Lower leg skin (tissue), 4 donors: Measurements from ENCODE around the gene ORAI1. TPM values are rescaled to one million over a fixed set of nuclear protein-coding genes. Genes with fewer than 3 reads are reported as not detected.
"Not testable (repeated sequence)": the region's sequence is repeated elsewhere in the genome, so short reads cannot be mapped to it uniquely, and the experiment has no call there.

Experiments
- DNase-seq, 2 donors: peaks; one replicate each; pipeline ENCODE4 v3.0.0-alpha.2; 2019; ENCODE audit warnings: low spot score in 2 of 2
- H3K4me3 ChIP-seq: fragments of 200-600 bp; sonication (generic); 2 replicates; pipeline ENCODE4 v1.5.1; 2017; ENCODE audit warnings: mild to moderate bottlenecking, low read depth; ENCODE audit not compliant: poor library complexity, severe bottlenecking
- POLR2A ChIP-seq, 2 donors: fragments of 450-650 bp; IDR thresholded peaks; one replicate each; pipeline ENCODE4 v1.6.1; 2016 to 2017; ENCODE audit warnings: antibody characterized with exemption in 2 of 2, mild to moderate bottlenecking in 1 of 2, moderate library complexity in 1 of 2
- WGBS, 2 donors: methylation state at CpG; one replicate each; pipeline ENCODE4 v1.1.5; 2018; 5-methylcytosine and 5-hydroxymethylcytosine counted together
- intact Hi-C: fragments of 100-400 bp; cut with DNase I; formaldehyde crosslinking; loops from one replicate; pipeline ENCODE4 v1.15.0; 2023; ENCODE audit warnings: low total_unique reads
- total RNA-seq, 4 donors: library from RNA; depleted of rRNA; stranded (reverse); fragments of >200 nt; gene quantifications; one replicate each; pipeline ENCODE4 v1.1.0, GENCODE V29; 2016
- TF ChIP-seq, protein P1 (sequence below), 3 donors: fragments of 450-650 bp; IDR thresholded peaks; one replicate each; pipeline ENCODE4 v1.5.1; 2016; ENCODE audit warnings: antibody characterized with exemption in 3 of 3, mild to moderate bottlenecking in 3 of 3, moderate library complexity in 2 of 3

The ORAI1 gene
- total RNA-seq, 4 donors from 2014 or later = 65.1 to 77.7 (median 69.6) TPM

DNA sequence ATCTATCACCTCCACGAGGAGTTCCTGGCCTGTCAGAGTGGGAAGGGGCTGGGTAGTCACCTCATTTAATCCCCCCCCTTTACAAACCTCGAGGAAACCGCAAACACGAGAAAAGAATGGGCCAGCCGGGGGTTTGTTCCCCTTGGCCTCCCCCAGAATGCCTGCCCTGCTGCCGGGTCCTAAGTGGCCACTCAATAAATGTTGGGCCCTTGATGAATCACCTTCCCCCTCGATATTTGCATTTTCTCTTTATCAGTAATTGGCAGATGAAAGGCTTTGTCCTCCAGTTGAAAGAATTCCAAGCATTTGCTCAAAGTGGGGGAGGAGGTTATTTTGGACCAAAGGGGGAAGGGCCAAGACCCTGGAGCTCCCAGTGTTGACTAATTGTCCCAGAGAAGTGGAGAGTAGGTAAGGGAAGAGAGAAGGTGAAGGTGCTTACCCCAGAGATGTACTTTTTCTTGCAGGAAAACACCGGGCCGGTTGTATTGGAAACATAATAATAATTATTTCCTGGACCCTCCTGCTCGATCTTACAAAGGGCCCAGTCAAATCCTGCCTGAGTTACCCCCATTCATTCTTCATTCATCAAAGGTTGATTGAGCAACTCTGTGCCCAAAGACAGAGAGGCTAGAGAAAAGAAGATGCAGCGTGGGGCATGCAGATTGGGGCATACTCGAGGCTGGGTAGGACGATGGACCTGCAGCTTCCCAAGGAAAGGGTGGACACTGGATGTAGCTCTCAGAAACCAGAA lies 43.6 kb upstream of the ORAI1 start:
- no peak overlapping the region for H3K4me3 ChIP-seq
- WGBS, 2 donors = 60 to 67% methylated on average over 13 of the region's 13 CpGs
- DNase-seq = no peak
- intact Hi-C loops = no loop called here
- TF ChIP-seq, protein P1, sequence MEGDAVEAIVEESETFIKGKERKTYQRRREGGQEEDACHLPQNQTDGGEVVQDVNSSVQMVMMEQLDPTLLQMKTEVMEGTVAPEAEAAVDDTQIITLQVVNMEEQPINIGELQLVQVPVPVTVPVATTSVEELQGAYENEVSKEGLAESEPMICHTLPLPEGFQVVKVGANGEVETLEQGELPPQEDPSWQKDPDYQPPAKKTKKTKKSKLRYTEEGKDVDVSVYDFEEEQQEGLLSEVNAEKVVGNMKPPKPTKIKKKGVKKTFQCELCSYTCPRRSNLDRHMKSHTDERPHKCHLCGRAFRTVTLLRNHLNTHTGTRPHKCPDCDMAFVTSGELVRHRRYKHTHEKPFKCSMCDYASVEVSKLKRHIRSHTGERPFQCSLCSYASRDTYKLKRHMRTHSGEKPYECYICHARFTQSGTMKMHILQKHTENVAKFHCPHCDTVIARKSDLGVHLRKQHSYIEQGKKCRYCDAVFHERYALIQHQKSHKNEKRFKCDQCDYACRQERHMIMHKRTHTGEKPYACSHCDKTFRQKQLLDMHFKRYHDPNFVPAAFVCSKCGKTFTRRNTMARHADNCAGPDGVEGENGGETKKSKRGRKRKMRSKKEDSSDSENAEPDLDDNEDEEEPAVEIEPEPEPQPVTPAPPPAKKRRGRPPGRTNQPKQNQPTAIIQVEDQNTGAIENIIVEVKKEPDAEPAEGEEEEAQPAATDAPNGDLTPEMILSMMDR (IDR thresholded peaks at IDR 0.05) = no peak
- TF ChIP-seq POLR2A (IDR thresholded peaks at IDR 0.05) = no peak

GRCh38 chr12:121583334-121583661 lies 43.0 kb upstream of the ORAI1 start:
- DNase-seq, H3K4me3 ChIP-seq, intact Hi-C loops: not testable (repeated sequence)
- WGBS, 2 donors = 85 to 98% methylated on average over 2 of the region's 2 CpGs

DNA sequence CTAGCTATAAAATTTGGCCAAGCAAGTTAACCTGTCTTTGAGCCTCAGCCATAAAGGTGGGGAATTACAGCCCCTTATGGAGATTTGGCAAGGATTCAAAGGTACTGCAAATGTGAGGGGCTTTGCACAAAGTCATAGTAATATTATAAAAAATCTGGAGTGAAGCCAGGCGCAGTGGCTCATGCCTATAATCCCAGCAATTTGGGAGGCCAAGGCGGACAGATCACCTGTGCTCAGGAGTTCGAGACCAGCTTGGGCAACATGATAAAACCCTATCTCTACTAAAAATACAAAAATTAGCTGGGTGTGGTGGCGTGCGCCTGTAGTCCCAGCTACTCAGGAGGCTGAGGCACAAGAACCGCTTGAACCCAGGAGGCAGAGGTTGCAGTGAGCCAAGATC lies 41.4 kb upstream of the ORAI1 start:
- H3K4me3 ChIP-seq, intact Hi-C loops, DNase-seq: not testable (repeated sequence)
- WGBS, 2 donors = 94 to 95% methylated on average over 6 of the region's 6 CpGs

DNA sequence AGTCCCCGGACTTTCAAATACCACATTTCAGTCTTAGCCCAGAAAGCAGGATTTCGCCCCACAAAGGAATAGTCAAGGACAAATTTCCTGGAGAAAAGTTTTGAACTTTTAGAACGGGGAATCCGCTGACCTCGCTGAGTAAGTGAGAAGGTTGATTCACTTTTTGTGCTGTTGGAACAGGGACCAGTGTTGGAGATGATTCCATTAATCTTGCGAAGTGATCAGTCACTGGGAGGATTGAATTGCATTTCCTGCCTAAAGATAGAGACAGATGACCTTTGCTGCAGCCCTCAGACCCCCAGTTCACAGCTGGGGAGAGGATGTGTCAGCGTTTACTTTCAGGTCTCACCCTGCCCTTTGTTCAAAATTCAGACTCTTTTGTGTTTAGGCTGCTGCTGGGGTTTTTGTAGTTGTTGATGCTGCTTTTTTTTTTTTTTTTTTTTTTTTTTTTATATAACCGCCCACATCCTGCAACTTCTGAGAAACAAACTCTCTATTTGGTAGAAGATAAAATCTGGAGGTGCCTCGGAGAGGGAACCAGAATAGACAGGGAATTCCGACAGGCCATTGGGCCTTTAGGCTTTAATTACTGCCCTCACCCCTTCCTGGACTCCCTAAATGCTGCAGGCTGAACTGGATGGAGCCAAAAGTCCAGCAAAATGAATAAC lies 35.7 kb upstream of the ORAI1 start:
- intact Hi-C loops = no loop called here

DNA sequence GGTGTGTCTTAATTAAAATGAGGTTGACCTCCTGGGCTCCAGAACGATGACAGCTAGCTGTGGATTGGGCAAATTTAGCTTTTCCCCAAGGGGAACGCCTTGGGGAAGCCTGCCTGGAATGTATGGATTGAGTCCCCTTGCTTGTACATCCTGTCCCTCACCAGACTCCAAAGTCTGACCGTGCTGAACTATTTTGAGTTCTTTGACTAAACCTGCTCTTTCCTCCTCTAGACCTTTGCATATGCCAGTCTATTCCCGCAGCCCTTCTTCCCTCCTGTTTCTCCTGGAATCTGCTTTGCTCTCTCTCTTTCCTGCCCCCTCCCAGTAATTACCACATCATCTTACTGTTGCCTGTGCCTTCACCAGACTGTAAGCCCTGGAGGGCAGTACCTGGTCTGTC lies 34.0 kb upstream of the ORAI1 start:
- H3K4me3 ChIP-seq = no peak overlapping the region
- TF ChIP-seq, protein P1 (IDR thresholded peaks at IDR 0.05) = no peak
- TF ChIP-seq POLR2A (IDR thresholded peaks at IDR 0.05) = no peak
- intact Hi-C loops = no loop called here
- DNase-seq = no peak
- WGBS, 2 donors = 63 to 64% methylated on average over 4 of the region's 4 CpGs

More for the DNA sequence above, 35.7 kb upstream of the ORAI1 start:
- no peak overlapping the region for H3K4me3 ChIP-seq
- no peak for DNase-seq
- 16 to 18% methylated on average over 10 of the region's 10 CpGs for WGBS, 2 donors
- TF ChIP-seq, protein P1 (IDR thresholded peaks at IDR 0.05) = no peak
- no peak for TF ChIP-seq POLR2A (IDR thresholded peaks at IDR 0.05)

- WGBS, 2 donors = 91 to 92% methylated on average over 12 of the region's 12 CpGs
- no peak for DNase-seq
- no peak for TF ChIP-seq POLR2A (IDR thresholded peaks at IDR 0.05)
- TF ChIP-seq, protein P1 (IDR thresholded peaks at IDR 0.05) = no peak
- no peak overlapping the region for H3K4me3 ChIP-seq
- intact Hi-C loops = no loop called here
Observed at GRCh38 chr12:121595520-121595919, 30.8 kb upstream of the ORAI1 start.
